Transverse colon (tissue), 4 donors: ENCODE measurements around the gene SYCE1L.

ENCODE experiments used
- POLR2A ChIP-seq: fragments of 450-650 bp; IDR thresholded peaks from one replicate; pipeline ENCODE4 v1.6.1; 2016; ENCODE audit warnings: antibody characterized with exemption, mild to moderate bottlenecking, moderate library complexity
- POLR2AphosphoS5 ChIP-seq, 3 donors: sonication (generic); formaldehyde crosslinking; IDR thresholded peaks; one replicate each; pipeline ENCODE4 v1.6.1; 2016; ENCODE audit warnings: antibody characterized with exemption in 3 of 3
- TF ChIP-seq, protein P1 (sequence below), 5 experiments: fragments of 200-600 bp in 3 of 5; fragments of 450-650 bp in 2 of 5; sonication (generic) in 3 of 5; IDR thresholded peaks; 1 replicate in 2 of 5; 2 replicates in 3 of 5; pipeline ENCODE4 v1.5.1; 2016 to 2017; ENCODE audit warnings: antibody characterized with exemption in 5 of 5, inconsistent platforms in 3 of 5, mild to moderate bottlenecking in 2 of 5, moderate library complexity in 1 of 5

DNA sequence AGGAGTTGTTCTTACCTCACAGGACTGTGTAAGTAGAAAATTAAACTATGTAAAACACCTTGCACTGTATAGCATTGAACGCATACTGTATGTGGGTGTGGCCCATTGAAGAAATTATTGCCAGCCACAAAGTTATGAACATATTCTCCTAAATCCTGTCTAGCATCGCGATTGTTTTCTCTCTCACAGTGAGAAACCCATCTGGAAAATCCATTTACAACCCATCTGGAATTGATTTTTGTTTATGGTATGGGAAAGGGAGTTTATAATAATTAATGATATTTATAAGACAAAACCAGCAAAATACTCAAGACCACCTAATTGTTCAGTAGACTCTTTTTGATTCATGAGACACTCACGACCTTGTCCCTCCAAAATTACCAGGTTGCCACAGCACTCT is 30.3 kb upstream of the SYCE1L start:
- TF ChIP-seq, protein P1, sequence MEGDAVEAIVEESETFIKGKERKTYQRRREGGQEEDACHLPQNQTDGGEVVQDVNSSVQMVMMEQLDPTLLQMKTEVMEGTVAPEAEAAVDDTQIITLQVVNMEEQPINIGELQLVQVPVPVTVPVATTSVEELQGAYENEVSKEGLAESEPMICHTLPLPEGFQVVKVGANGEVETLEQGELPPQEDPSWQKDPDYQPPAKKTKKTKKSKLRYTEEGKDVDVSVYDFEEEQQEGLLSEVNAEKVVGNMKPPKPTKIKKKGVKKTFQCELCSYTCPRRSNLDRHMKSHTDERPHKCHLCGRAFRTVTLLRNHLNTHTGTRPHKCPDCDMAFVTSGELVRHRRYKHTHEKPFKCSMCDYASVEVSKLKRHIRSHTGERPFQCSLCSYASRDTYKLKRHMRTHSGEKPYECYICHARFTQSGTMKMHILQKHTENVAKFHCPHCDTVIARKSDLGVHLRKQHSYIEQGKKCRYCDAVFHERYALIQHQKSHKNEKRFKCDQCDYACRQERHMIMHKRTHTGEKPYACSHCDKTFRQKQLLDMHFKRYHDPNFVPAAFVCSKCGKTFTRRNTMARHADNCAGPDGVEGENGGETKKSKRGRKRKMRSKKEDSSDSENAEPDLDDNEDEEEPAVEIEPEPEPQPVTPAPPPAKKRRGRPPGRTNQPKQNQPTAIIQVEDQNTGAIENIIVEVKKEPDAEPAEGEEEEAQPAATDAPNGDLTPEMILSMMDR (IDR thresholded peaks at IDR 0.05), result no peak
- TF ChIP-seq POLR2A, result no peak
- TF ChIP-seq POLR2AphosphoS5 (IDR thresholded peaks at IDR 0.05), result no peak
